HG03460 (cell line): ENCODE data around the gene TCIRG1.
"Not testable (repeated sequence)": the region's sequence is repeated elsewhere in the genome, so short reads cannot be mapped to it uniquely, and the experiment has no call there.

Source experiments
- ATAC-seq: cut with Tn5 transposase; IDR thresholded peaks from one replicate; pipeline ENCODE4 v1.9.1; 2021; ENCODE audit not compliant: unreplicated experiment

TCIRG1 gene

GRCh38 chr11:68077617-68078582 is 39.1 kb downstream of the TCIRG1 start:
- peak; percentile 50 for ATAC-seq

GRCh38 chr11:68080860-68081259 is 42.0 kb downstream of the TCIRG1 start:
- ATAC-seq, result no peak

DNA sequence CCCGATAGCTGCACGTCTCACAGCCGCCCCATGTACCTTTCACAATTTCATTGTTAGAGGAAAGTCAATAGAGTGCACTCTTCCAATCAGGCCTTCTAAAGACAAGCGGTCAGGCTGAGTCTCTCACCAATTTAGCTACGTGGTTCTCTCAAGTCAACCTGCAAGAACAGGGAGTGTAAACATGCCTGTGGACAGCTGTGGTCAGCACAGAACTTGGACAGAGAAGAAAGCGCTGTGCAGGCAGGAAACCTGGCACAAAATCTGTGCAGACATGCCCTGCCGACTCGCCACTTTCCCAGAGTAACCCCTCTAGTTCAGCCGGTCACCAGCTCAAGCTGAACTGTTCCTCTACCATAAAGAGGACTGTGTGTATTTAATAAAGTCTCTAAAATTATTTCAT is 42.9 kb downstream of the TCIRG1 start:
- ATAC-seq, result no peak

DNA sequence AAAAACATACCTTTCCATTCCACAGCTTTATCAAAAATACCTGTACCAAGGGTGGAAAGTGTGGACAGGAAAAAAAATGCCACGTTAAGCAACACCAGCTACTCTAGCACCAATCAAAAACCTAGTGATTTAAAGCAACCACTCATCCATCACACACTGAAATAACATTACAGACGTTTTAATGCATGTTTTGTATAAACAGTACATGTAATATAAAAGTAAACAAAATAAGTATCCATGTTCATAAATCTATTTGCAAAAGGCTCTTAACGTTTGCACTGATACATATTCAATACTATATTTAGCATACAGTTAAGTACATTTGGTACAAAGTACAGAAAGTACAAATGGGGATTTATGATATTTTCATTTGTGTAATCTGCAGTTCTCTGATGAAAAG is 43.7 kb downstream of the TCIRG1 start:
- no peak for ATAC-seq

DNA sequence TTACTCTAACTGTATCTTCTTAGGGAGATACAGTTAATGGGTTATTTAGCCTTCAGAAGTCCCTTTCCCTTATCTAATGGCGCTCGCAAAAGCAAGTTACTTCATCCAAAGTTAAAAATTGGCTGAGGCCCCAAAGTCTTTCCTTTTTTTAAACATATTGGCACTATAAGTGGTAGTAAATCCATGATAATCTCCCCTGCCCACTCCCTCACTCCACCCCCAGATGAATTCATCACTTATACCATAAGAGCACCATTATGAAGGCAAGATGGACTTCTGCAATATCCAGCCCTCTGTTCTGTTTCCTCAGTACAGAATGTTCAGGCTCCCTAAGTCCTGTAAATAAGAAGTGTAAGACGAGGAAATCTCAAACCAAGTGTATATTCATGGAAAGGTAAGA is 44.7 kb downstream of the TCIRG1 start:
- ATAC-seq, result no peak

DNA sequence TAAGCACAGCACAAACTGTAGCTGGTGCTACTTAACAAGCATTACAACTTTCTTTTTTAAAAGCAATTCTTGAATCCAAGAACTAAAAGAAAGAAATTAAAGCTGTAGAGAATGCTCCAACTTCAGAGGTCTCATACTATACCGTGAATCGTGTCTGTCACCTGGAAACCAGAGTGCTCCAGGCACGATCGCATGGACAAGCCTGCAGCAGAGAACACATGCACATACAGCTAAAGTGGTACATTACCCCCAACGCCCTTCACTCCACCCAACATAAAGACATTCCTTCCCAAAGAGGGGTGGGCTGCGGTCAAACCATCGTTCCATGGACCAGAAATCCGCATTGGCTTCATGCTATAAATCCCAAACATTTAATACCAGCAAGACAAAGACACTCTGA is 50.9 kb downstream of the TCIRG1 start:
- ATAC-seq, result no peak

DNA sequence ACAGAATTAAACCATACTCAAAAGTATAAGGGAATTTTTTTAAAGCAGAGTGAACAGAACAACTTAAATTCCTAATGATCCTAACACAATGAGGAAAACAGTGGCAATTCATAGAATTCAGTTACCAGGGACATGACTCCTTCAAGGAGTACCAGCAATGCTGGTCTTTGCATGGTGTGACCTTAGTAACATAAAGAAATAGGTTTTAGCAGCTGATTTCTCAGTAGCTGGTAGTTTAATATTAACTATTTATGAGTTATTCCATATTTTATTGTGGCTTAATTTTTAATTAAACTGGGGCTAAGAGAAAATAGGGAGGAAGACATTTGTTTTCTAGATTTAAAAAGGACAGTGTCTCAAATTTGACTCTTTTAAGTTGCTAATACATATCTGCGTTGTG is 51.5 kb downstream of the TCIRG1 start:
- ATAC-seq, result no peak

DNA sequence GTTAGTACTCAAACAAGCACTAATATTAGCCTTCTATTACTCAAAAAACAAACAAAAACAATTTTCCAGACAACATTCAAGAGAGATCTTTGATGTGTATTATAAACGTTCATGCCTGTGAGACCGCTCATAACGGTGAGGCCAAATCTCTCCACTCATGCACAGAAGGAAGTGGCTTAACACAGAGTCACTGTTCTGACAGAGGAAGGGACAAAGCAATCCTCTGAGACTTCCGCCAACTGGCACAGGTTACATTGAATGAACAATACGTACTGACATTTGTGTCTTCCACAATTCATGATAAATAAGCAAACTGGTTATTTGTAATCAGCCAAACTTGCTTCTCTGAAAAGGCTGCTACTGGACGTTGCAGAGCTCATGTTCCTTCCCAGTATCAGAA is 51.9 kb downstream of the TCIRG1 start:
- no peak for ATAC-seq

GRCh38 chr11:68092411-68092810 is 53.6 kb downstream of the TCIRG1 start:
- ATAC-seq, result no peak

DNA sequence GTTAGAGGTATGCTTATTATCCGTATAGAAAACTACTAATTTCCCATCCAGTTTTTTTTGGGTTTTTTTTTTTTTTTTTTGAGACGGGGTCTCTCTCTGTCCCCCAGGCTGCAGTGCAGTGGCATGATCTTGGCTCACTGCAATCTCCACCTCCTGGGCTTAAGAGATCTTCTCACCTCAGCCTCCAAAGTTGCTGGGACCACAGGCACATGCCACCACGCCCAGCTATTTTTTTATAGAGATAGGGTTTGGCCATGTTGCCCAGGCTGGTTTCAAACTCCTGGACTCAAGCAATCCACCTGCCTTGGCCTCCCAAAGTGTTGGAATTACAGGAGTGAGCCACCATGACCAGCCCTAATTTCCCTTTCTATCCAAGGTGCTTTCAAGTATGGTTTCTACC is 54.1 kb downstream of the TCIRG1 start:
- not testable (repeated sequence) for ATAC-seq

DNA sequence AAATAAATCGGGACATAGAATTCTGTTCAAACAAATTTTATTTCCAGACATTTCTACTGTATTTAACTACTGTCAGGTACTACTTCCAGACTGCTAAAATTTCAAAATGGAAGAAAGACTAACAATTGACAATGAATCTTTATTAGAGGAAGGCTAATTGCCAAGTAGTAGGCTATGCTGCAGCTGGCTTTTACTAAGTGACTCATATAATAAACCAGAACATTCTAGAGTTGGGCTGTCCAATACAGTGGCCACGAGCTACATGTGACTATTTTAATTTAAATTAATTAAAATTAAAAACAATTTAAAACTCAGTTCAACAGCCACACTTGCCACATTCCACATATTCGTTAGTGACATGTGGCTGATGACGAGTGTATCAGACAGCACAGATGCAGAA is 54.7 kb downstream of the TCIRG1 start:
- no peak for ATAC-seq

DNA sequence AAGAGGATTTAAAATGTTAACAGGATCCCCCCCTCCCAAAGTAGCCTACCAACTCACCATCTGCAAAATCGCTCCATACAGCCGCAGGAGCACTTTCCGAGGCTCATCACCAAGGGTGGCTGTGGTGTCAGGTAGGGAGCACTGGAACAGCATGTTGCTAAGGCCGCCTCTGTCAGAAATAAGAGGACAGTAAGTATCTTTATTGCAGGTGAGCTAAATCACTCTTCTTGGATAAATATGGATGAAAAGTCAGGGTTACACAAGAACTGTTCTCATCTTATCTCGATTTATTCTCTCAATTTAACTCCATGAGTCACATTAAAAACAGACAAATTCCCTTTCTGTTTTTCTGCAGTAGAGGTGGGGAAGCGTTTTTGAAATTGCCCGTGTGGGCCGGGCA is 58.1 kb downstream of the TCIRG1 start:
- ATAC-seq, result no peak

GRCh38 chr11:68099057-68099456 is 60.2 kb downstream of the TCIRG1 start:
- no peak for ATAC-seq

DNA sequence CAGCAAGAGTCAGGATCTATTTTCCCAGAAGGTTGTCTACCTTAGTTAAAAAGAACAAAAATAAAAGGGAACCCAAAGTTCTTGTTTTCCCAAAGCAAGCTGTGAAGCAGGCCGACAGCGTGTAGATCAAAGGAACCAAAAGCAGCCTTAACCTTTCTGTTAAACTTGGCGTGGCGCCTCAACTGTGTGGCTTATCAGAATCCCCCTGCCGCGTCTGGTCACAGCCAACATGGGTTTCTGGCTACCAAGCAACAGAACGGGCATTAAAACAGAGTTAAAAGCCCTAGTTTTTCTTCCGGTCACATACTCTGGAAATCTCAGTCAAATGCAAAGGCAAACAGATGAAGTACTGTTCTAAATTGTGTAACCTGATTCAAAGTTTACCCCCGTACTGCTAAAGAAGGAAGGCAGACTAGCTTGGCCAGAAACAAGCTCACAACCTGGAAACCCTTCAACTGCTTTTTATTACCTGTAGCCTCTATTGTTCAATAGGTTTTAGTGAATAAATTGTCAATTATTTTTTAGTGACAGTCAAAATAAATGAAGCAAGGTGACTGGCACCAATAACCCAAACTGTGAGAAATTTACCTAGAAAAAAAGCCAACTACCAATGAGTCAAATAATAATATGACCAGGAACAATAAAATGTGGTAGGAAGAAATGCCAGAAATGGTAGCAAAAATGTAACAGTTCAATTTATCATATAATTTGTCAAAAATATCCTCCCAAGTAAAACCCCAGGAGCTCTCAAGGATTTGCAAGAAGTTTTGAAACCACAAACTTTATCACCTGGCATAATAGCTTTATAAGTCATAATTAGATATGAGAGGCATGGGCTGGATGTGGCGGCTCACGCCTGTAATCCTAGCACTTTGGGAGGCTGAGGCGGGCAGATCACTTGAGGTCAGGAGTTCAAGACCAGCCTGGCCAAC is 60.9 kb downstream of the TCIRG1 start:
- ATAC-seq, result peak; percentile 57
